Measurements from ENCODE around the gene SLC25A45. TPM values are rescaled to one million over a fixed set of nuclear protein-coding genes. Genes with fewer than 3 reads are reported as not detected.
A peak's percentile ranks its signal among the peaks of the same experiment; 100 is the strongest.

The SLC25A45 gene
- total RNA-seq, 2 experiments from 2014 or later: 12.8 to 14.4 TPM

GRCh38 chr11:65429068-65429681 lies 46.7 kb upstream of the SLC25A45 start:
- Mint-ChIP-seq H3K9me3 (no peaks in the 10 kb centered on the region), H3K27me3 (no peaks in the 10 kb centered on the region), H3K36me3 (ENCODE audit: low read depth) (peaks cover 70% of the 10 kb centered on the region), H3K4me3 (peak overlapping the region; percentile 89), H3K27ac (peak overlapping the region; percentile 98), H3K4me1 (ENCODE audit: low read depth) (peaks cover 71% of the 10 kb centered on the region)
- ChIA-PET CTCF (interaction anchor here (1.0 to 2.3 kb wide), 3 partner anchors 9 to 68 kb away, joined by 4 to 8 read pairs (median 4); no protein-coding TSS in a partner anchor), POLR2A (interaction anchor here (10.7 to 21.0 kb wide), 3 partner anchors 12 to 74 kb away, joined by 181 to 4842 read pairs (median 391); partner anchors contain the start of genes MALAT1 and NEAT1)
- ATAC-seq: no peak
- peak; percentile 36 for DNase-seq
- TF ChIP-seq CTCF (IDR thresholded peaks at IDR 0.05): no peak
- intact Hi-C loops (cut with micrococcal nuclease): loop anchor here (5.0 kb wide), 2 partner anchors 47 to 143 kb away; partner anchors contain the start of genes FAM89B, SLC25A45 and ZNRD2

- Mint-ChIP-seq H3K27me3 (peaks cover 2% of the 10 kb centered on the region), H3K4me3 (peak overlapping the region; percentile 89), H3K4me1 (ENCODE audit: low read depth) (peaks cover 68% of the 10 kb centered on the region), H3K27ac (peak overlapping the region; percentile 98), H3K9me3 (no peaks in the 10 kb centered on the region), H3K36me3 (ENCODE audit: low read depth) (peaks cover 72% of the 10 kb centered on the region)
- ATAC-seq (no peak), DNase-seq (peak; percentile 35)
- CTCF ChIA-PET: interaction anchor here (1.4 to 2.3 kb wide), 2 partner anchors 9 to 12 kb away, joined by 4 to 8 read pairs; no protein-coding TSS in a partner anchor
- no peak for TF ChIP-seq CTCF (IDR thresholded peaks at IDR 0.05)
- intact Hi-C loops (cut with micrococcal nuclease): loop anchor here (5.0 kb wide), 2 partner anchors 46 to 144 kb away; partner anchors contain the start of genes FAM89B, SLC25A45 and ZNRD2
- POLR2A ChIA-PET: interaction anchor here (0.5 to 21.0 kb wide), 4 partner anchors 12 to 75 kb away, joined by 3 to 4842 read pairs (median 286); partner anchors contain the start of genes MALAT1 and NEAT1
Measured at GRCh38 chr11:65428578-65429067, 46.2 kb upstream of the SLC25A45 start.

- ChIA-PET POLR2A (interaction anchor here (0.5 to 21.0 kb wide), 8 partner anchors 8 to 75 kb away, joined by 3 to 4842 read pairs (median 96); partner anchors contain the start of genes FRMD8, MALAT1, NEAT1 and SLC25A45), CTCF (interaction anchor here (1.4 to 2.3 kb wide), 2 partner anchors 8 to 12 kb away, joined by 4 to 8 read pairs; no protein-coding TSS in a partner anchor)
- peak overlapping the region; percentile 98 for H3K27ac Mint-ChIP-seq
- DNase-seq (peak; percentile 65), ATAC-seq (peak; percentile 2)
- H3K36me3 Mint-ChIP-seq (ENCODE audit: low read depth): peaks cover 76% of the 10 kb centered on the region
- intact Hi-C loops (cut with micrococcal nuclease): loop anchor here (2.0 to 5.0 kb wide), 3 partner anchors 46 to 144 kb away; partner anchors contain the start of genes FAM89B, SLC25A45 and ZNRD2
- peaks cover 63% of the 10 kb centered on the region for H3K4me1 Mint-ChIP-seq (ENCODE audit: low read depth)
- peaks cover 3% of the 10 kb centered on the region for H3K27me3 Mint-ChIP-seq
- peak overlapping the region; percentile 89 for H3K4me3 Mint-ChIP-seq
- H3K9me3 Mint-ChIP-seq: no peaks in the 10 kb centered on the region
- no peak for TF ChIP-seq CTCF (IDR thresholded peaks at IDR 0.05)
Measured at GRCh38 chr11:65427691-65428577, 45.5 kb upstream of the SLC25A45 start.

- Mint-ChIP-seq H3K9me3 (no peaks in the 10 kb centered on the region), H3K27ac (peak overlapping the region; percentile 98), H3K4me3 (peak overlapping the region; percentile 89), H3K36me3 (ENCODE audit: low read depth) (peaks cover 77% of the 10 kb centered on the region), H3K4me1 (ENCODE audit: low read depth) (peaks cover 54% of the 10 kb centered on the region), H3K27me3 (peaks cover 8% of the 10 kb centered on the region)
- ATAC-seq (peak; percentile 4), DNase-seq (peak; percentile 66)
- intact Hi-C loops (cut with micrococcal nuclease): loop anchor here (2.0 to 5.0 kb wide), 3 partner anchors 45 to 145 kb away; partner anchors contain the start of genes FAM89B, SLC25A45 and ZNRD2
- CTCF ChIA-PET: interaction anchor here (2.3 to 15.1 kb wide), 2 partner anchors 11 to 76 kb away, joined by 8 to 448 read pairs; partner anchors contain the start of gene MALAT1
- POLR2A ChIA-PET: interaction anchor here (0.8 to 21.0 kb wide), 9 partner anchors 9 to 76 kb away, joined by 3 to 4842 read pairs (median 41); partner anchors contain the start of genes FRMD8, MALAT1, NEAT1 and SLC25A45
- TF ChIP-seq CTCF (IDR thresholded peaks at IDR 0.05): no peak
Measured at GRCh38 chr11:65426839-65427690, 44.6 kb upstream of the SLC25A45 start.
